Measurements from ENCODE around the gene PHOX2A.
"Not testable (repeated sequence)": the region's sequence is repeated elsewhere in the genome, so short reads cannot be mapped to it uniquely, and the experiment has no call there.

PHOX2A gene

GRCh38 chr11:72206794-72207193, 37.2 kb downstream of the PHOX2A start:
- H3K9me3 ChIP-seq (ENCODE audit: control insufficient read depth, insufficient read depth, low read length); H3K27me3 ChIP-seq (ENCODE audit: control insufficient read depth, insufficient read depth, low read length); H3K9ac ChIP-seq (ENCODE audit: low read depth, low read length); H3K4me1 ChIP-seq (ENCODE audit: control insufficient read depth, insufficient read depth, low read length); H3K36me3 ChIP-seq (ENCODE audit: control insufficient read depth, insufficient read depth, low read length); H3K4me3 ChIP-seq (ENCODE audit: low read depth, low read length): not testable (repeated sequence)

DNA sequence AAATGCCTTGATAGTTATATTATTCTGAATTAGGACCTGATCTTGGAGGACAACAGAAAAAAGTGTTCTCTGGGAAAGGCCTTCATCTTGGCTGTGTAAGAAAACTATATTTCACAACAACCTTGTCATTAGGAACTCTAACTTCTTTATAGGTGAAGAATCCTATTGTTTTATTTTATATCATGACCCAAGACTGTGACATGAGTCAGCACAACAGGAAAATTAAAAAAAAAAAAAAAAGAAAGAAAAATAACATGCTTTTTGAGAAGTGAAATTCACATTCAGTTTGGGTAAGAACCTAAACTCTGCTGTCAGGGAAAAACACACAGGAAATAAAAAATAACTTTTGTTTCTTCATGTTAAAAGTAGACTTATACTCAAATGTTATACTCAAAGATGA, 39.1 kb downstream of the PHOX2A start:
- H3K4me3 ChIP-seq (ENCODE audit: low read depth, low read length): no peak overlapping the region
- H3K4me1 ChIP-seq (ENCODE audit: control insufficient read depth, insufficient read depth, low read length): no peaks in the 10 kb centered on the region

DNA sequence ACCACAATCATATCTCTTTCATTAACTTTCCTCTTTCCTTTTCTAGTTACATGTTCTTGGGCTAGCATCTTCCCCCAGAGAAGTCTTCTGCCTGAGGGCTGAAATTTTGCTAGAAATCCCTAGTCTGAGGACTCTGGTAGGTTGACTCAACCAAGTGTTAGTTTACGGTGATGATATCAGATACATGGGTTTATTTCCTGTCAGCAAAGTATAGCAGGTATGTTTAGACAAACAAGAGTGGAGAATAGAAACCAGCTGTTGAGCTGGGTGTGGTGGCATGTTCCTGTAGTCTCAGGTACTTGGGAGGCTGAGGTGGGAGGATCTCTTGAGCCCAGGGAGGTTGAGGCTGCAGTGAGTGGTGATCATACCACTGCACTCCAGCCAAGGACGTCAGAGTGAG, 40.8 kb downstream of the PHOX2A start:
- Histone ChIP-seq H3K36me3 (ENCODE audit: control insufficient read depth, insufficient read depth, low read length) (no peaks in the 10 kb centered on the region), H3K9ac (ENCODE audit: low read depth, low read length) (no peak overlapping the region), H3K27me3 (ENCODE audit: control insufficient read depth, insufficient read depth, low read length) (no peaks in the 10 kb centered on the region), H3K9me3 (ENCODE audit: control insufficient read depth, insufficient read depth, low read length) (no peaks in the 10 kb centered on the region), H3K4me3 (ENCODE audit: low read depth, low read length) (no peak overlapping the region), H3K4me1 (ENCODE audit: control insufficient read depth, insufficient read depth, low read length) (no peaks in the 10 kb centered on the region)

More for the DNA sequence above, 39.1 kb downstream of the PHOX2A start:
- Histone ChIP-seq H3K9me3 (ENCODE audit: control insufficient read depth, insufficient read depth, low read length) (no peaks in the 10 kb centered on the region), H3K9ac (ENCODE audit: low read depth, low read length) (no peak overlapping the region), H3K36me3 (ENCODE audit: control insufficient read depth, insufficient read depth, low read length) (no peaks in the 10 kb centered on the region), H3K27me3 (ENCODE audit: control insufficient read depth, insufficient read depth, low read length) (no peaks in the 10 kb centered on the region)

DNA sequence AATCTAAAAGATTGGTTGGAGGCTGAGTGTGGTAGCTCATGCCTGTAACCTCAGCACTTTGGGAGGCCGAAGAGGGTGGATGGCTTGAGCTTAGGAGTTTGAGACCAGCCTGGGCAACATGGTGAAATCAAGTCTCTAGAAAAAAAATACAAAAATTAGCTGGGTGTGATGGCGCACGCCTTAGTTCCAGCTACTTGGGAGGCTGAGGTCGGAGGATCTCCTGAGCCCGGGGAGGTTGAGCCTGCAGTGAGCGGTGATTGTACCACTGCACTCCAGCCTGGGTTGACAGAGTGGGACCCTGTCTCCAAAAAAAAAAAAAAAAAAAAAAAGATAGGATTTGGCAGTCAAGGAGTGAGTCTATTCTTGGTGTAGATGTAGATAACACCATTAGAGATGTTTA, 41.4 kb downstream of the PHOX2A start:
- no peaks in the 10 kb centered on the region for H3K4me1 ChIP-seq (ENCODE audit: control insufficient read depth, insufficient read depth, low read length)
- no peaks in the 10 kb centered on the region for H3K9me3 ChIP-seq (ENCODE audit: control insufficient read depth, insufficient read depth, low read length)
- no peak overlapping the region for H3K4me3 ChIP-seq (ENCODE audit: low read depth, low read length)
- H3K27me3 ChIP-seq (ENCODE audit: control insufficient read depth, insufficient read depth, low read length): no peaks in the 10 kb centered on the region
- H3K9ac ChIP-seq (ENCODE audit: low read depth, low read length): no peak overlapping the region
- no peaks in the 10 kb centered on the region for H3K36me3 ChIP-seq (ENCODE audit: control insufficient read depth, insufficient read depth, low read length)

- H3K4me3 ChIP-seq (ENCODE audit: low read depth, low read length); H3K4me1 ChIP-seq (ENCODE audit: control insufficient read depth, insufficient read depth, low read length); H3K9me3 ChIP-seq (ENCODE audit: control insufficient read depth, insufficient read depth, low read length); H3K9ac ChIP-seq (ENCODE audit: low read depth, low read length); H3K36me3 ChIP-seq (ENCODE audit: control insufficient read depth, insufficient read depth, low read length); H3K27me3 ChIP-seq (ENCODE audit: control insufficient read depth, insufficient read depth, low read length): not testable (repeated sequence)
These were observed 42.5 kb downstream of the PHOX2A start for GRCh38 chr11:72201445-72201844.

DNA sequence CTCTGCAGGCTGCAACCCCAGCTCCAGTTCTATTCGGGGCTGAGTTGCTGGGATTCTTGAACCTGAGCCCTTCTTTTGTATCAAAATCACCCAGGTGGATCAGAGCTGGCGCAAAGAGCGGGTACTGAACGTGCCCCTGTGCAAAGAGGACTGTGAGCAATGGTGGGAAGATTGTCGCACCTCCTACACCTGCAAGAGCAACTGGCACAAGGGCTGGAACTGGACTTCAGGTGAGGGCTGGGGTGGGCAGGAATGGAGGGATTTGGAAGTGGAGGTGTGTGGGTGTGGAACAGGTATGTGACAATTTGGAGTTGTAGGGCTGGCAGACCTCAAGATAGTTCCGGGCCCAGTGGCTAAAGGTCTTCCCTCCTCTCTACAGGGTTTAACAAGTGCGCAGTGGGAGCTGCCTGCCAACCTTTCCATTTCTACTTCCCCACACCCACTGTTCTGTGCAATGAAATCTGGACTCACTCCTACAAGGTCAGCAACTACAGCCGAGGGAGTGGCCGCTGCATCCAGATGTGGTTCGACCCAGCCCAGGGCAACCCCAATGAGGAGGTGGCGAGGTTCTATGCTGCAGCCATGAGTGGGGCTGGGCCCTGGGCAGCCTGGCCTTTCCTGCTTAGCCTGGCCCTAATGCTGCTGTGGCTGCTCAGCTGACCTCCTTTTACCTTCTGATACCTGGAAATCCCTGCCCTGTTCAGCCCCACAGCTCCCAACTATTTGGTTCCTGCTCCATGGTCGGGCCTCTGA, 48.3 kb downstream of the PHOX2A start:
- Histone ChIP-seq H3K36me3 (ENCODE audit: control insufficient read depth, insufficient read depth, low read length) (no peaks in the 10 kb centered on the region), H3K9me3 (ENCODE audit: control insufficient read depth, insufficient read depth, low read length) (no peaks in the 10 kb centered on the region), H3K27me3 (ENCODE audit: control insufficient read depth, insufficient read depth, low read length) (no peaks in the 10 kb centered on the region), H3K4me3 (ENCODE audit: low read depth, low read length) (no peak overlapping the region), H3K9ac (ENCODE audit: low read depth, low read length) (no peak overlapping the region), H3K4me1 (ENCODE audit: control insufficient read depth, insufficient read depth, low read length) (peaks cover 2% of the 10 kb centered on the region)

DNA sequence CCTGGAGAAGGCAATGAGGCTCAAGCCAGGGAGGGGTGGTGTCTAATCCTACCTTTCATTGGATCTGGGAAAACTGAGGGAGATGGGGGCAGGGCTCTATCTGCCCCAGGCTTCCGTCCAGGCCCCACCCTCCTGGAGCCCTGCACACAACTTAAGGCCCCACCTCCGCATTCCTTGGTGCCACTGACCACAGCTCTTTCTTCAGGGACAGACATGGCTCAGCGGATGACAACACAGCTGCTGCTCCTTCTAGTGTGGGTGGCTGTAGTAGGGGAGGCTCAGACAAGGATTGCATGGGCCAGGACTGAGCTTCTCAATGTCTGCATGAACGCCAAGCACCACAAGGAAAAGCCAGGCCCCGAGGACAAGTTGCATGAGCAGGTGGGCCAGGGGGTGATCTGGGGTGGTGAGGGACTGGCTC, 52.0 kb downstream of the PHOX2A start, which contains the start of gene FOLR1:
Gene FOLR1 (plus strand): TSS at position 180 of the 421 bp plus-strand sequence. CDS start 34 bp downstream, at position 214.
- peaks cover 2% of the 10 kb centered on the region for H3K4me1 ChIP-seq (ENCODE audit: control insufficient read depth, insufficient read depth, low read length)
- no peaks in the 10 kb centered on the region for H3K36me3 ChIP-seq (ENCODE audit: control insufficient read depth, insufficient read depth, low read length)
- no peaks in the 10 kb centered on the region for H3K27me3 ChIP-seq (ENCODE audit: control insufficient read depth, insufficient read depth, low read length)
- no peaks in the 10 kb centered on the region for H3K9me3 ChIP-seq (ENCODE audit: control insufficient read depth, insufficient read depth, low read length)
- no peak within 1 kb of the TSS for H3K4me3 ChIP-seq (ENCODE audit: low read depth, low read length)
- H3K9ac ChIP-seq (ENCODE audit: low read depth, low read length): no peak within 1 kb of the TSS

- Histone ChIP-seq H3K27me3 (ENCODE audit: control insufficient read depth, insufficient read depth, low read length) (no peaks in the 10 kb centered on the region), H3K36me3 (ENCODE audit: control insufficient read depth, insufficient read depth, low read length) (no peaks in the 10 kb centered on the region), H3K9ac (ENCODE audit: low read depth, low read length) (no peak overlapping the region), H3K9me3 (ENCODE audit: control insufficient read depth, insufficient read depth, low read length) (no peaks in the 10 kb centered on the region), H3K4me1 (ENCODE audit: control insufficient read depth, insufficient read depth, low read length) (peaks cover 2% of the 10 kb centered on the region), H3K4me3 (ENCODE audit: low read depth, low read length) (no peak overlapping the region)
These were observed 53.3 kb downstream of the PHOX2A start for GRCh38 chr11:72190631-72191071.

DNA sequence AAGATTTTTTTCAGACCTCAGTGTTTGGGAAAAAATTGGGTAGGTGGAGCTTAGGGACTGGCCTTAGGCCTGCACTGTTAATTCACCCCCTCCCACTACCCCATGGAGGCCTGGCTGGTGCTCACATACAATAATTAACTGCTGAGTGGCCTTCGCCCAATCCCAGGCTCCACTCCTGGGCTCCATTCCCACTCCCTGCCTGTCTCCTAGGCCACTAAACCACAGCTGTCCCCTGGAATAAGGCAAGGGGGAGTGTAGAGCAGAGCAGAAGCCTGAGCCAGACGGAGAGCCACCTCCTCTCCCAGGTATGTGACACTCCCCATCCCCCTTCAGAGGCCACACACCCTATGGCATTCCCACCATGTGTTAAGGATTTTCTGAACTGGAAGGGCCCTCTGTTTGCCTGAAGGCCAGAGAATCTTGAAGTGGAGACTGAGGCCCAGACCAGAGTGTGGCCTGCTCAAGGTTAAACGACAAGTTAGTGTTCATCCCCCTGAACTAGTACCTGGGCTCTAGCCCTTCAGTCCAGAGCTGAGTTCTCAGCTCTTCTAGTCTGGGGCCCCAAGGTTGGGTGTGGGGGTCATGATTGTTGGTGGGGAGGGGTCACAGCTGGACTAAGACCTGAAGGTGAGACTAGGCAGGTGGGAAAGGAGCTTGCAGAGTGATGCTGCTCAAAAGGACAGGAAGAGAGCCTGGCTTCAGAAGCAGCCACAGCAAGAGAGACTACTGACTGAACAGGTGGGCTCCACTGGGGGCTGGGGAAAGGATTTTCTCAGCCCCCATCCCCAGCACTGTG, 54.3 kb downstream of the PHOX2A start:
- Histone ChIP-seq H3K4me1 (ENCODE audit: control insufficient read depth, insufficient read depth, low read length) (peaks cover 2% of the 10 kb centered on the region), H3K9me3 (ENCODE audit: control insufficient read depth, insufficient read depth, low read length) (no peaks in the 10 kb centered on the region), H3K4me3 (ENCODE audit: low read depth, low read length) (no peak overlapping the region), H3K27me3 (ENCODE audit: control insufficient read depth, insufficient read depth, low read length) (no peaks in the 10 kb centered on the region), H3K36me3 (ENCODE audit: control insufficient read depth, insufficient read depth, low read length) (no peaks in the 10 kb centered on the region), H3K9ac (ENCODE audit: low read depth, low read length) (no peak overlapping the region)
